ENCODE measurements around the gene MEIOB.

GRCh38 chr16:1825381-1825863, 46.5 kb downstream of the MEIOB start:
- TF ChIP-seq CTCF (conservative IDR thresholded peaks at IDR 0.05) (no peak), EZH2 (IDR thresholded peaks at IDR 0.05; ENCODE audit: low read depth) (no peak)
